ENCODE results near the gene KIF21B.

The KIF21B gene, protein sequence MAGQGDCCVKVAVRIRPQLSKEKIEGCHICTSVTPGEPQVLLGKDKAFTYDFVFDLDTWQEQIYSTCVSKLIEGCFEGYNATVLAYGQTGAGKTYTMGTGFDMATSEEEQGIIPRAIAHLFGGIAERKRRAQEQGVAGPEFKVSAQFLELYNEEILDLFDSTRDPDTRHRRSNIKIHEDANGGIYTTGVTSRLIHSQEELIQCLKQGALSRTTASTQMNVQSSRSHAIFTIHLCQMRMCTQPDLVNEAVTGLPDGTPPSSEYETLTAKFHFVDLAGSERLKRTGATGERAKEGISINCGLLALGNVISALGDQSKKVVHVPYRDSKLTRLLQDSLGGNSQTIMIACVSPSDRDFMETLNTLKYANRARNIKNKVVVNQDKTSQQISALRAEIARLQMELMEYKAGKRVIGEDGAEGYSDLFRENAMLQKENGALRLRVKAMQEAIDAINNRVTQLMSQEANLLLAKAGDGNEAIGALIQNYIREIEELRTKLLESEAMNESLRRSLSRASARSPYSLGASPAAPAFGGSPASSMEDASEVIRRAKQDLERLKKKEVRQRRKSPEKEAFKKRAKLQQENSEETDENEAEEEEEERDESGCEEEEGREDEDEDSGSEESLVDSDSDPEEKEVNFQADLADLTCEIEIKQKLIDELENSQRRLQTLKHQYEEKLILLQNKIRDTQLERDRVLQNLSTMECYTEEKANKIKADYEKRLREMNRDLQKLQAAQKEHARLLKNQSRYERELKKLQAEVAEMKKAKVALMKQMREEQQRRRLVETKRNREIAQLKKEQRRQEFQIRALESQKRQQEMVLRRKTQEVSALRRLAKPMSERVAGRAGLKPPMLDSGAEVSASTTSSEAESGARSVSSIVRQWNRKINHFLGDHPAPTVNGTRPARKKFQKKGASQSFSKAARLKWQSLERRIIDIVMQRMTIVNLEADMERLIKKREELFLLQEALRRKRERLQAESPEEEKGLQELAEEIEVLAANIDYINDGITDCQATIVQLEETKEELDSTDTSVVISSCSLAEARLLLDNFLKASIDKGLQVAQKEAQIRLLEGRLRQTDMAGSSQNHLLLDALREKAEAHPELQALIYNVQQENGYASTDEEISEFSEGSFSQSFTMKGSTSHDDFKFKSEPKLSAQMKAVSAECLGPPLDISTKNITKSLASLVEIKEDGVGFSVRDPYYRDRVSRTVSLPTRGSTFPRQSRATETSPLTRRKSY (N-terminal part only)
- 180 to 515 (median 254) reads per million in 9 experiments for total RNA-seq

DNA sequence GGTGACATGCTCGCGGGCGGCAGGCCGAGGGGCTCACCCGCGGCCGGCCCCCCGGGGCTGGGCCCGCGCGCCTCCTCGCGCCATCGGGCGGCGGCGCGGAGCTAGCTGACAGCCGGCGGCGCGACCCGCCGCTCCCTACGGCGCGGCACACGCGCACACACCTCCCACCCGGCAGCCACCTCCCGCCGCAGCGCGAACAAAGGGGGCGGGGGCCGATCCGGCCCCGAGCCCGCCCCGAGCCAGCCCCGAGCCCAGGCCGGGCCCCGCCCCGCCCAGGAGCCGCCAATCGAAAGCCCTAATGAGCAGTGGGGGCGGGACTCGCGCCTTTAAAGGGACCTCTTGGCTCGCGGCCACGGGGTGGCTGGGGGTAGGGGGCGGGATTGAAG, at the start of gene KIF21B:
KIF21B (minus strand) TSS at position 198 of the 386 bp plus-strand sequence. CDS start 331 bp downstream, outside the sequence.
- DNase-seq = peak; percentile 88 to 91 (median 90)
- Mint-ChIP-seq H3K27me3 (no peaks in the 10 kb centered on the region), H3K4me3 (peak within 1 kb of the TSS; percentile 97 to 99), H3K9me3 (no peaks in the 10 kb centered on the region), H3K4me1 (ENCODE audit: low read depth in 2 of 2) (peaks cover 45 to 61% of the 10 kb centered on the region in 2 donors), H3K27ac (peak within 1 kb of the TSS; percentile 97 to 98), H3K36me3 (ENCODE audit: insufficient read depth) (peaks cover 18% of the 10 kb centered on the region)
- ATAC-seq (replicated peaks) = peak; percentile 80

DNA sequence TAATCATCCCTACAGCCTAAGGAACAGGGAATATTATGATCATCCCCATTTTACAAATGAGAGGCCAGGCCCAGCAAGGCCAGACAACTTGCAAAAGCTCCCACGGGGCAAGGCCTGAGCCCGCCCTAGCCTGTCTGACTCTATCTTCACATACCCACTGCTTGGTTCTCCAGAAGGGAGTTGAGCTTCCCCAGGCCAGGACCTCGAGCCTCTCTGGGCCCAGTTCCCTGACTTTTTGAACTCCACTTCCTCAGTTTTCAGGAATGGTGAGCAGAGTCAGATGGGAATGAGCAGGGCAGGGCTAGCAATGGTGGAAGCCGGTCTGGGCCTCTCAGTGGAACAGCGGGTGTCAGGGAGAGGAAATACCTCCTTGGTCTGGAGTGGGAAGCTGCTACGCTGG, 49.4 kb upstream of the KIF21B start:
- H3K4me3 Mint-ChIP-seq = no peak overlapping the region
- H3K36me3 Mint-ChIP-seq (ENCODE audit: insufficient read depth) = no peaks in the 10 kb centered on the region
- H3K9me3 Mint-ChIP-seq = no peaks in the 10 kb centered on the region
- H3K27me3 Mint-ChIP-seq = peaks cover 6 to 37% of the 10 kb centered on the region in 2 donors
- no peak for DNase-seq
- peaks cover 0 to 7% of the 10 kb centered on the region in 2 donors for H3K4me1 Mint-ChIP-seq (ENCODE audit: low read depth in 2 of 2)
- H3K27ac Mint-ChIP-seq = no peak overlapping the region
- no peak for ATAC-seq (replicated peaks)

DNA sequence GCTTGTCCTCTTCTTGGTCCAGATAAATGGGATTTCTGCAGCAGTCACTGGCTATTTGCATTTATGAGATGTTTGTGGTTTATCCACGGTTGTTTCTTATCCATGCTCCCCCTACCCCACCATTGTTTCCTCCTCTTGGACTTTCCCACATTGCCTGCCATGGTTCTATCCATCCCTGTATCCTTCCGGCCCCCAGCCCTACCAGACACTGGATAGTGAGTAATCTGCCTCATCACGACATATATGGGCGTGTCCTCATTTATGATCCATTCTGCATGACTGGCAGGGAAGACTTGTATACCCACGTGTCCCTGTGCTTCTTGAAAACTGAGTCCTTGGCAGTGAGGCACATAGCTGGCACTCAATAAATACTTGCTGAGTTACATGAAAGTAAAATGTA, 48.6 kb upstream of the KIF21B start:
- no peaks in the 10 kb centered on the region for H3K9me3 Mint-ChIP-seq
- H3K4me1 Mint-ChIP-seq (ENCODE audit: low read depth in 2 of 2) = peaks cover 0 to 7% of the 10 kb centered on the region in 2 donors
- no peak overlapping the region for H3K27ac Mint-ChIP-seq
- H3K4me3 Mint-ChIP-seq = no peak overlapping the region
- H3K36me3 Mint-ChIP-seq (ENCODE audit: insufficient read depth) = no peaks in the 10 kb centered on the region
- peaks cover 6 to 34% of the 10 kb centered on the region in 2 donors for H3K27me3 Mint-ChIP-seq
- ATAC-seq (replicated peaks) (no peak), DNase-seq (no peak)

DNA sequence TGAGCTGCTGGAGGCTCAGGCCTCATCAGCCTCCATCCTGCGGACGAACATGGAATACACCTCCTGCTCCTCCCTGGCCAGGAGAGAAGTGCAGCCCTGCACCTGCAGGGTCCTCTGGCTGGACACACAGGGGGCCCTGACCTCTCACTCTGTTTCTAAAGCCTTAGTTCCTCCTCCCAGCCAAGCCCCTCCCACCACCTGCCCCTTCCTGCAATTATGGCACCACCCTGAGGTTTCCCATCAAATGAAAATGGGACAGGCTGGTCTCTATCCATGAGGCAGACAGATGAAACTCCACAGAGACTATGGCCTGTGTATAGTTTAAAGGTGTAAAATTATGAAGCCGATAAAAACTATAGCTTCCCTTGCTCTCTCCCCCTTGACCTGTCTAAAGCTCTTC, 46.1 kb upstream of the KIF21B start:
- DNase-seq (no peak), ATAC-seq (replicated peaks) (no peak)
- H3K36me3 Mint-ChIP-seq (ENCODE audit: insufficient read depth) = no peaks in the 10 kb centered on the region
- H3K4me3 Mint-ChIP-seq = no peak overlapping the region
- H3K27ac Mint-ChIP-seq = no peak overlapping the region
- peaks cover 0 to 7% of the 10 kb centered on the region in 2 donors for H3K4me1 Mint-ChIP-seq (ENCODE audit: low read depth in 2 of 2)
- no peaks in the 10 kb centered on the region for H3K9me3 Mint-ChIP-seq
- peaks cover 6 to 42% of the 10 kb centered on the region in 2 donors for H3K27me3 Mint-ChIP-seq

DNA sequence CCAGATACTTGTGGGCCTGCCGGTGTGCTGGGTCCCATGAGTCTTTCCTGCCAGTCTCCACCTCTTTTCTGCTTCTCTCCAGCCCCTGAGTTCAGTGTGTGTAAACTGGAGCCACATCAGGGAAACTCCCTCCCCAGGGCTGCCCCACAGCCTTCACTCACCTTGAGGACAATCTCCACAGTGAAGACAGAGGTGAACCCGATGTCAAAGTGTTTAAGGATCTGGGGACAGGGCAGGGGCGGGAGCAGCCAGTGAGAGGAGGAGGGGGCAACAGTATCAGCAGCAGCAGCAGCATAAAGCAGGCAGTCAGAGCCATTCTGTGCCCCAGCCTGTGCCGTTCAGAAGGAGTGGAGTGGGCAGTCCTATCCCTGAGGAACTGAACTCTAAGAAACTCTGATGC, 45.5 kb upstream of the KIF21B start:
- no peaks in the 10 kb centered on the region for H3K9me3 Mint-ChIP-seq
- peaks cover 13 to 49% of the 10 kb centered on the region in 2 donors for H3K27me3 Mint-ChIP-seq
- H3K4me3 Mint-ChIP-seq = no peak overlapping the region
- H3K36me3 Mint-ChIP-seq (ENCODE audit: insufficient read depth) = no peaks in the 10 kb centered on the region
- DNase-seq (no peak), ATAC-seq (replicated peaks) (no peak)
- no peak overlapping the region for H3K27ac Mint-ChIP-seq
- peaks cover 0 to 7% of the 10 kb centered on the region in 2 donors for H3K4me1 Mint-ChIP-seq (ENCODE audit: low read depth in 2 of 2)

DNA sequence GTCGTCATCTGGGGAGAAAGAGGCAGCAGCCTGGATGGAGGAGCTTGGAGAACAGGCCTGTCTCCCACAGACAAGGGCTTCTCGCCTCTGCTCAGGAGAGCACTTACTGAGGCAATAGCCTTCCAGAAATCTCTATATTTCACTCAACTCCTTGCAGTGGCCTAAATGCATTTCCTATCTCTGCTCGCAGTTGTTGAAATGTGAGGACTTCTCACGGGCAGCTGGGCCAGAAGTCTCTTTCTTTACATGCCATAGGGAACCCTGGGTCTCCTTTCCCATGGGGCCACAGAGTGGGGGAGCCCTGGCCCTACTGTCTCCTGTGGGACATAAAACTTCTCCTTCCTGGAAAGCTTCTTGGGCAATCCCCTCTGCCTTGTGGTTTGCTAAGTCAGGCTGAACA, 43.5 kb upstream of the KIF21B start:
- no peak overlapping the region for H3K27ac Mint-ChIP-seq
- H3K27me3 Mint-ChIP-seq = peaks cover 17 to 55% of the 10 kb centered on the region in 2 donors
- ATAC-seq (replicated peaks) (no peak), DNase-seq (no peak)
- no peak overlapping the region for H3K4me3 Mint-ChIP-seq
- H3K36me3 Mint-ChIP-seq (ENCODE audit: insufficient read depth) = no peaks in the 10 kb centered on the region
- no peaks in the 10 kb centered on the region for H3K9me3 Mint-ChIP-seq
- H3K4me1 Mint-ChIP-seq (ENCODE audit: low read depth in 2 of 2) = peaks cover 0 to 7% of the 10 kb centered on the region in 2 donors

DNA sequence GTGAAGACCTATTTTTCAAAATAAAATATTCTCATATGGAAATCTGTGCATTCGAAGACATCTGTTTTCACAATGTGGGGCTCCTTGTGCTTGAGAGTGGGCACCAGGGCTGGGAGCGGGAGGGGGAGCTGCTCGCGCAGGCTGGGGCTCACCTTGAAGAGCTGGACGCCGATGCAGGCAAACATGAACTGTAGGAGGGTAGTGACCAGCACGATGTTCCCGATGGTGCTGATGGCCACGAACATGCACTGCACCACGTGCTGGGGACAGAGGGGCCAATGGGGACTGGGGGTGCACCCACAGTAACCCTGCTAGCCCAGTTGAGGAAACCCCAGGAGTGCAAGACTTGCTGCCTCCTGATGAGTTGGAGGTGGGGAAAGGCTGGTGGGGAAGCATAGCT, 42.2 kb upstream of the KIF21B start:
- Mint-ChIP-seq H3K4me1 (ENCODE audit: low read depth in 2 of 2) (no peaks in the 10 kb centered on the region), H3K36me3 (ENCODE audit: insufficient read depth) (no peaks in the 10 kb centered on the region), H3K27me3 (peaks cover 17 to 55% of the 10 kb centered on the region in 2 donors), H3K9me3 (no peaks in the 10 kb centered on the region), H3K4me3 (no peak overlapping the region), H3K27ac (no peak overlapping the region)
- DNase-seq (no peak), ATAC-seq (replicated peaks) (no peak)

DNA sequence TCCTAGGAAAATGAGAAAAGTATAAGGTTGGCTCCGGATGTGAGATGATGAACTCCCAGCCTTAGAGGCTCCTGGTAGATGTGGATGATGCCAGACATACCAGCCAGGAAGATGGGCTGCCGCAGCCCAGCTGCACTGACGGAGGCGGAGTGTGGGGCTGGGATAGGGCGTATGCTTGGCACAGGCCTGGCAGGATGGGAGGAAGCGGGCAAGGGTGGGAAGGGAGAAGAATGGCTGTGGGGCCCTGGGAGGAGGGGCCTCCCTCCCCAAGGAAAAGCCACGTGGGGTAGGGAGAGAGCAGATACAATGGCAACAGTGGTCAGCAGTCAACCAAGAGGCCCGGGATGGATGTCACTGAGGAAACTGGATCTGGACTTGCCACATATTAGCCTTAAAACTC, 41.3 kb upstream of the KIF21B start:
- no peak overlapping the region for H3K4me3 Mint-ChIP-seq
- no peaks in the 10 kb centered on the region for H3K36me3 Mint-ChIP-seq (ENCODE audit: insufficient read depth)
- H3K27ac Mint-ChIP-seq = no peak overlapping the region
- no peaks in the 10 kb centered on the region for H3K4me1 Mint-ChIP-seq (ENCODE audit: low read depth in 2 of 2)
- no peaks in the 10 kb centered on the region for H3K9me3 Mint-ChIP-seq
- ATAC-seq (replicated peaks) = no peak
- no peak for DNase-seq
- peaks cover 17 to 48% of the 10 kb centered on the region in 2 donors for H3K27me3 Mint-ChIP-seq

DNA sequence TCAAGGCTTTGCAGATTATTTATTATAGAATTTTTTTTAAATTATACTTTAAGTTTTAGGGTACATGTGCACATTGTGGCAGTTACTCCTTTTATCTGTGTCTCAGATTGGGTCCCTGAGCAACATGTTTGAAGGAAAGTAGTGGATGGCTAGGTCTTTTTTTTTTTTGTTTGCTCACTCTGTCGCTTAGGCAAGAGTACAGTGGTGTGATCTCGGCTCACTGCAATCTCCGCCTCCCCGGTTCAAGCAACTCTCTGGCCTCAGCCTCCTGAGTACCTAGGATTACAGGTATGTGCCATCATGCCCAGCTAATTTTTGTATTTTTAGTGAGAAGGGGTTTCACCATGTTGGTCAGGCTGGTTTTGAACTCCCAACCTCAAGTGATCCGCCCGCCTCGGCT, 39.6 kb upstream of the KIF21B start:
- Mint-ChIP-seq H3K4me3 (no peak overlapping the region), H3K4me1 (ENCODE audit: low read depth in 2 of 2) (peaks cover 0 to 1% of the 10 kb centered on the region in 2 donors), H3K36me3 (ENCODE audit: insufficient read depth) (no peaks in the 10 kb centered on the region), H3K27me3 (peaks cover 11 to 35% of the 10 kb centered on the region in 2 donors), H3K27ac (no peak overlapping the region), H3K9me3 (no peaks in the 10 kb centered on the region)
- ATAC-seq (replicated peaks) (no peak), DNase-seq (no peak)

DNA sequence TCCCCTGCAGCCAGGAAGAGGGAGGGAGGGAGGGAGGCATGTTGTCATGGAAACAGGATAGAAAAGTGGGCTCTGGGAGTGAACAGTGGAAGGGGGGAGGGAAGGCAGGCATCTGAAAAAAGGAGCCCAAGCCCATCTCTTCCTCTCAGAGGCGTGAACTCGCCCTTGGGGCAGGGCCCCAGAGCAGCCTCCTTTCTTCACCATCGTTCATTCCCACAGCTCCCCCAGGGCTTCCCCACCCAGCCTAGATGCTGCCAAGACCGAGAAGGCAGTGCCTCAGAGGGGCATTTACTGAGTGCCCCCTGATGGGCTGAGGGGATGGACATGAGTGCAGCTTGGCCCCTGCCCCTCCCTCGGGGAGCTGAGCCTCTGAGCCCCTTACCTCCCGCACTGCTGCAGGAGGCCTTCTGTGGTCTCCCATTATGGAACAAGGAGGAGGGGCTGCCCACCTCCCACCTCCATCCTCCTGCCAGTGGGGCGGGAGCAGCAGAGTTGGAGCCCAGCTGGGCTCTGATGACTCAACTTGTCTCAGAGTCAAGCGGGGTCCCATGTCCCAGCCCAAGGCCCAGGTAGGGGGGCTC, 39.1 kb upstream of the KIF21B start:
- Mint-ChIP-seq H3K9me3 (no peaks in the 10 kb centered on the region), H3K36me3 (ENCODE audit: insufficient read depth) (no peaks in the 10 kb centered on the region), H3K27me3 (peaks cover 11 to 35% of the 10 kb centered on the region in 2 donors), H3K27ac (no peak overlapping the region), H3K4me1 (ENCODE audit: low read depth in 2 of 2) (peaks cover 0 to 6% of the 10 kb centered on the region in 2 donors), H3K4me3 (no peak overlapping the region)
- ATAC-seq (replicated peaks) (no peak), DNase-seq (no peak)

DNA sequence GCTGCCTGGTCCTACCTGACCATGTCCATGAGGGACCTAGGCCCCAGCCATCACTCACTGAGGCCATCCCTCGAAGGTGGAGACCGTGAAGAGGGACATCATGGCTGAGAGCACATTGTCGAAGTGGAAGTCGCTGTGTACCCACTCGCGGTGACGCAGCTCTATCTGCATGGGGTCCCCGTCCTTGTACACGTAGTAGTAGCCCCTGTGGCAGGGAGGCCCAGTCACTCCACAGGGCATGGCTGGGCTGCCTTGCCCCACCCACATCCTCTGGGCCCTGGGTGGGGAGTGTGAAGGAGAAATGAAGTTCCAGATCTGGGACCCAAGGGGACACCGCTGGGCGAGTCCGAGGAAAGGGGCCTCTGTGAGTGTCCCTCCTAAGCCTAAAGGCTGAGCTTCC, 38.4 kb upstream of the KIF21B start:
- Mint-ChIP-seq H3K36me3 (ENCODE audit: insufficient read depth) (no peaks in the 10 kb centered on the region), H3K27me3 (peaks cover 11 to 28% of the 10 kb centered on the region in 2 donors), H3K9me3 (no peaks in the 10 kb centered on the region), H3K4me1 (ENCODE audit: low read depth in 2 of 2) (peaks cover 2 to 6% of the 10 kb centered on the region in 2 donors), H3K27ac (no peak overlapping the region), H3K4me3 (no peak overlapping the region)
- ATAC-seq (replicated peaks) (no peak), DNase-seq (no peak)

DNA sequence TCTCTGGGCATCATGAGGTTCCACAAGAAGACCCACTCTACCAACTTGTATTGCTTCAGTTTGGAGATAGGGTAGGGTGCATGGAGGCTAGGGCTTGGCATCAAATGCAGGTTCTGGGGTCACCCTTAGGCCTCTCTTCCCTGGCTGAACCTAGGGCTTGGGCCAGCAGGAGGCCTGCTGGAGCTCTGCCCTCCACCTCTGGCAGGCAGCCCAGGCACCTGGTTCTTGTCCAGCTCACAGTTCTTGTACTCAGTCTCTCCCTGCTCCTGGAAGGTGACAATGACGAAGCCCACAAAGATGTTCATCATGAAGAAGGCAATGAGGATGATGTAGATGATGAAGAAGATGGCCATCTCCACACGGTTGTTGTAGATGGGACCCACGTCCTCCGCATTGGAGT, 37.5 kb upstream of the KIF21B start:
- Mint-ChIP-seq H3K36me3 (ENCODE audit: insufficient read depth) (no peaks in the 10 kb centered on the region), H3K9me3 (no peaks in the 10 kb centered on the region), H3K27ac (no peak overlapping the region), H3K27me3 (peaks cover 11 to 20% of the 10 kb centered on the region in 2 donors), H3K4me1 (ENCODE audit: low read depth in 2 of 2) (peaks cover 2 to 6% of the 10 kb centered on the region in 2 donors), H3K4me3 (no peak overlapping the region)
- ATAC-seq (replicated peaks) = no peak
- DNase-seq = no peak

DNA sequence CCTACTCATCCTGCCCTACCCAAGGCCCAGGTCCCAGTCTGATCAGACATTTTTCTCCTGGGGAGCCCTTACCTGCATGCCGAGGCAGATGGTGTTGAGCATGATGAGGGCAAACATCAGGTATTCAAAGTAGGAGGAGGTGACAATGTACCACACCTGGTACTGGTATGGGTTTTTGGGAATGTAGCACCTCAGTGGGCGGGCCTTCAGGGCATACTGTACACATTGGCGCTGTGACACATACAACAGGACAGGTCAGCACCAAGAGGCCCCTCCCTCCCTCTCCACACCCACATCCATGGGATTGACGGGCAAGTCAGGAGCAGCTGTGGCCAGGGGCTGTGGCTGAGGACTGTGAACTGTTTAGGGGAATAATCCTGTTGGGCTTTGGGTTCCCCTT, 37.1 kb upstream of the KIF21B start:
- ATAC-seq (replicated peaks) (no peak), DNase-seq (no peak)
- no peak overlapping the region for H3K4me3 Mint-ChIP-seq
- peaks cover 11 to 16% of the 10 kb centered on the region in 2 donors for H3K27me3 Mint-ChIP-seq
- peaks cover 2 to 6% of the 10 kb centered on the region in 2 donors for H3K4me1 Mint-ChIP-seq (ENCODE audit: low read depth in 2 of 2)
- H3K36me3 Mint-ChIP-seq (ENCODE audit: insufficient read depth) = no peaks in the 10 kb centered on the region
- H3K27ac Mint-ChIP-seq = no peak overlapping the region
- H3K9me3 Mint-ChIP-seq = no peaks in the 10 kb centered on the region
